Stimulated activated CD8-positive, alpha-beta memory T cell treated with anti-CD3 and anti-CD28 coated beads, Interleukin-12 subunit alpha, Interleukin-12 subunit beta, amount 100 ng/mL, for 4 hours (primary cell): ENCODE data around the gene MAML2.

Experiments used
- DNase-seq: peaks from one replicate; pipeline ENCODE4 v3.0.0-alpha.2; 2020; ENCODE audit warnings: low read depth

The MAML2 gene

GRCh38 chr11:96238563-96239135, 104.3 kb downstream of the MAML2 start:
- no peak for DNase-seq

- no peak for DNase-seq
Observed at GRCh38 chr11:96237766-96238266, 105.2 kb downstream of the MAML2 start.

GRCh38 chr11:96235751-96236150, 107.2 kb downstream of the MAML2 start:
- no peak for DNase-seq

GRCh38 chr11:96234866-96235441, 108.0 kb downstream of the MAML2 start:
- DNase-seq, result no peak

- DNase-seq, result no peak
Observed at GRCh38 chr11:96232132-96232531, 110.9 kb downstream of the MAML2 start.

- no peak for DNase-seq
Observed at GRCh38 chr11:96230686-96231085, 112.3 kb downstream of the MAML2 start.

GRCh38 chr11:96229354-96229977, 113.5 kb downstream of the MAML2 start:
- no peak for DNase-seq

- no peak for DNase-seq
Observed at GRCh38 chr11:96228910-96229309, 114.1 kb downstream of the MAML2 start.

GRCh38 chr11:96228473-96228891, 114.5 kb downstream of the MAML2 start:
- no peak for DNase-seq

- DNase-seq, result no peak
Observed at GRCh38 chr11:96227244-96227643, 115.8 kb downstream of the MAML2 start.

GRCh38 chr11:96223083-96223482, 119.9 kb downstream of the MAML2 start:
- no peak for DNase-seq

GRCh38 chr11:96222102-96222501, 120.9 kb downstream of the MAML2 start:
- no peak for DNase-seq

GRCh38 chr11:96221244-96222070, 121.5 kb downstream of the MAML2 start:
- no peak for DNase-seq

GRCh38 chr11:96219981-96220623, 122.9 kb downstream of the MAML2 start:
- DNase-seq, result no peak

GRCh38 chr11:96218901-96219300, 124.1 kb downstream of the MAML2 start:
- no peak for DNase-seq

GRCh38 chr11:96218006-96218405, 125.0 kb downstream of the MAML2 start:
- no peak for DNase-seq

GRCh38 chr11:96217206-96217605, 125.8 kb downstream of the MAML2 start:
- DNase-seq, result no peak

GRCh38 chr11:96215826-96216225, 127.2 kb downstream of the MAML2 start:
- no peak for DNase-seq

- DNase-seq, result no peak
Observed at GRCh38 chr11:96215110-96215782, 127.7 kb downstream of the MAML2 start.

- no peak for DNase-seq
Observed at GRCh38 chr11:96214777-96215109, 128.3 kb downstream of the MAML2 start.

GRCh38 chr11:96213500-96213899, 129.5 kb downstream of the MAML2 start:
- DNase-seq, result no peak

- DNase-seq, result no peak
Observed at GRCh38 chr11:96211436-96211835, 131.6 kb downstream of the MAML2 start.
